Activated CD4-positive, alpha-beta memory T cell treated with anti-CD3 and anti-CD28 coated beads for 36 hours (primary cell): ENCODE data around the gene DHX58. TPM values are rescaled to one million over a fixed set of nuclear protein-coding genes. Genes with fewer than 3 reads are reported as not detected.
A peak's percentile ranks its signal among the peaks of the same experiment; 100 is the strongest.

Source experiments
- CTCF ChIA-PET: fragments of 350-600 bp; sonication (Branson Sonifier 250); formaldehyde crosslinking; loops from one replicate; lab custom pipeline; 2021; ENCODE audit warnings: antibody characterized with exemption, inconsistent platforms; lab: Charles Lee
- POLR2A ChIA-PET: fragments of 350-600 bp; sonication (Branson Sonifier 250); formaldehyde crosslinking; loops from one replicate; lab custom pipeline; 2021; ENCODE audit warnings: antibody characterized with exemption; lab: Charles Lee
- DNase-seq: peaks from one replicate; pipeline ENCODE4 v3.0.0-alpha.2; 2020
- H3K27ac Mint-ChIP-seq: one replicate; pipeline ENCODE4 v1.8.0; 2021; ENCODE audit warnings: mixed read lengths
- H3K27me3 Mint-ChIP-seq: one replicate; pipeline ENCODE4 v1.8.0; 2021; ENCODE audit warnings: mixed read lengths
- H3K36me3 Mint-ChIP-seq: one replicate; pipeline ENCODE4 v1.8.0; 2021; ENCODE audit warnings: mixed read lengths
- H3K4me1 Mint-ChIP-seq: one replicate; pipeline ENCODE4 v1.8.0; 2021; ENCODE audit warnings: low read depth, mixed read lengths
- H3K4me3 Mint-ChIP-seq: one replicate; pipeline ENCODE4 v1.8.0; 2021; ENCODE audit warnings: mild to moderate bottlenecking, mixed read lengths
- H3K9me3 Mint-ChIP-seq: one replicate; pipeline ENCODE4 v1.8.0; 2021; ENCODE audit warnings: mixed read lengths
- intact Hi-C: fragments of 100-400 bp; cut with micrococcal nuclease; formaldehyde crosslinking; loops from one replicate; pipeline ENCODE4 v1.15.1; 2023
- total RNA-seq, 2 experiments: library from RNA; stranded (reverse); gene quantifications; one replicate each; pipeline ENCODE4 v1.2.3, GENCODE V29; 2021

The DHX58 gene
- total RNA-seq, 2 experiments from 2014 or later: 38.1 to 38.4 TPM

GRCh38 chr17:42109086-42109485, 3.4 kb downstream of the DHX58 start:
- peaks cover 2% of the 10 kb centered on the region for H3K36me3 Mint-ChIP-seq
- CTCF ChIA-PET: interaction anchor here (0.7 to 15.6 kb wide), 3 partner anchors 53 to 1577 kb away, joined by 3 to 211 read pairs (median 4); partner anchors contain the start of genes DNAJC7 and NKIRAS2
- peaks cover 24% of the 10 kb centered on the region for H3K4me1 Mint-ChIP-seq
- POLR2A ChIA-PET: interaction anchor here (1.4 kb wide), 1 partner anchor 10 kb away, joined by 3 read pairs; no protein-coding TSS in a partner anchor
- DNase-seq: no peak
- H3K27me3 Mint-ChIP-seq: no peaks in the 10 kb centered on the region
- intact Hi-C loops: loop anchor here (5.0 kb wide), 1 partner anchor 142 kb away; the partner anchor contains the start of gene CNP
- no peak overlapping the region for H3K4me3 Mint-ChIP-seq
- H3K9me3 Mint-ChIP-seq: no peaks in the 10 kb centered on the region
- H3K27ac Mint-ChIP-seq: no peak overlapping the region

GRCh38 chr17:42107597-42108576, 4.6 kb downstream of the DHX58 start:
- Mint-ChIP-seq H3K9me3 (no peaks in the 10 kb centered on the region), H3K4me3 (peak overlapping the region; percentile 60), H3K27me3 (no peaks in the 10 kb centered on the region), H3K4me1 (peaks cover 23% of the 10 kb centered on the region), H3K27ac (no peak overlapping the region), H3K36me3 (peaks cover 2% of the 10 kb centered on the region)
- CTCF ChIA-PET: interaction anchor here (1.0 to 15.6 kb wide), 5 partner anchors 10 to 1576 kb away, joined by 3 to 211 read pairs (median 4); partner anchors contain the start of genes DNAJC7 and NKIRAS2
- POLR2A ChIA-PET: interaction anchor here (0.5 kb wide), 2 partner anchors 84 to 392 kb away, joined by 4 read pairs; no protein-coding TSS in a partner anchor
- peak; percentile 96 for DNase-seq
- intact Hi-C loops: loop anchor here (5.0 kb wide), 1 partner anchor 141 kb away; the partner anchor contains the start of gene CNP

DNA sequence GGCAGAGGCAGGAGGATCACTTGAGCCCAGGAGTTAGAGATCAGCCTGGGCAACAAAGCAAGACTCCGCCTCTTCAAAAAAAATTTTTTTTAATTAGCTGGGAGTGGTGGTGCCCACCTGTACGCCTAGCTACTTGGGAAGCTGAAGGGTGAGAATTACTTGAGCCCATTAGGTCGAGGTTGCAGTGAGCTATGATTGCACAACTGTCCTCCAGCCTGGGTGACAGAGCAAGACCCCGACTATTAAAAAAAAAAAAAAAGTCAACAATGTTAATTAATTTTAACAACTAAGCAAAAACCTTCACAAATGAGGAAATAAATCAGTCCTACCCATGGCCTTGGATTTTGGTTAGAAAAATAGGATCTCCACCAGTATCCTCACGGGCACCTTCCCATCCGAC, 5.4 kb downstream of the DHX58 start:
- Mint-ChIP-seq H3K4me3 (peak overlapping the region; percentile 60), H3K27ac (no peak overlapping the region), H3K4me1 (peaks cover 19% of the 10 kb centered on the region), H3K27me3 (no peaks in the 10 kb centered on the region), H3K36me3 (peaks cover 2% of the 10 kb centered on the region), H3K9me3 (no peaks in the 10 kb centered on the region)
- ChIA-PET CTCF (interaction anchor here (0.7 to 15.6 kb wide), 5 partner anchors 11 to 86 kb away, joined by 3 to 211 read pairs (median 4); partner anchors contain the start of genes DNAJC7 and NKIRAS2), POLR2A (interaction anchor here (0.6 kb wide), 1 partner anchor 180 kb away, joined by 3 read pairs; no protein-coding TSS in a partner anchor)
- intact Hi-C loops: loop anchor here (5.0 kb wide), 1 partner anchor 140 kb away; the partner anchor contains the start of gene CNP
- no peak for DNase-seq

GRCh38 chr17:42106009-42106408, 6.5 kb downstream of the DHX58 start:
- no peak for DNase-seq
- no peak overlapping the region for H3K27ac Mint-ChIP-seq
- no peaks in the 10 kb centered on the region for H3K9me3 Mint-ChIP-seq
- H3K27me3 Mint-ChIP-seq: no peaks in the 10 kb centered on the region
- H3K36me3 Mint-ChIP-seq: peaks cover 2% of the 10 kb centered on the region
- H3K4me1 Mint-ChIP-seq: peaks cover 11% of the 10 kb centered on the region
- intact Hi-C loops: loop anchor here (5.0 kb wide), 1 partner anchor 139 kb away; the partner anchor contains the start of gene CNP
- ChIA-PET CTCF (interaction anchor here (0.9 to 1.0 kb wide), 2 partner anchors 35 to 92 kb away, joined by 3 read pairs; no protein-coding TSS in a partner anchor), POLR2A (no interaction called here)
- no peak overlapping the region for H3K4me3 Mint-ChIP-seq

GRCh38 chr17:42104264-42104663, 8.2 kb downstream of the DHX58 start:
- H3K4me3 Mint-ChIP-seq: no peak overlapping the region
- H3K9me3 Mint-ChIP-seq: no peaks in the 10 kb centered on the region
- POLR2A ChIA-PET: interaction anchor here (1.3 kb wide), 1 partner anchor 8 kb away, joined by 3 read pairs; the partner anchor contains the start of gene DHX58
- DNase-seq: no peak
- no peak overlapping the region for H3K27ac Mint-ChIP-seq
- peaks cover 3% of the 10 kb centered on the region for H3K4me1 Mint-ChIP-seq
- H3K36me3 Mint-ChIP-seq: peaks cover 2% of the 10 kb centered on the region
- intact Hi-C loops: no loop called here
- CTCF ChIA-PET: interaction anchor here (0.6 to 7.4 kb wide), 7 partner anchors 12 to 141 kb away, joined by 3 to 70 read pairs (median 5); partner anchors contain the start of gene NKIRAS2
- no peaks in the 10 kb centered on the region for H3K27me3 Mint-ChIP-seq

GRCh38 chr17:42103221-42103954, 9.1 kb downstream of the DHX58 start:
- Mint-ChIP-seq H3K27me3 (no peaks in the 10 kb centered on the region), H3K4me1 (peaks cover 3% of the 10 kb centered on the region), H3K27ac (no peak overlapping the region), H3K4me3 (no peak overlapping the region), H3K36me3 (peaks cover 1% of the 10 kb centered on the region), H3K9me3 (no peaks in the 10 kb centered on the region)
- POLR2A ChIA-PET: interaction anchor here (1.3 kb wide), 1 partner anchor 9 kb away, joined by 3 read pairs; the partner anchor contains the start of gene DHX58
- intact Hi-C loops: no loop called here
- CTCF ChIA-PET: interaction anchor here (0.7 to 7.4 kb wide), 7 partner anchors 13 to 140 kb away, joined by 3 to 70 read pairs (median 4); partner anchors contain the start of gene NKIRAS2
- DNase-seq: no peak

- ChIA-PET POLR2A (interaction anchor here (1.0 kb wide), 1 partner anchor 136 kb away, joined by 3 read pairs; no protein-coding TSS in a partner anchor), CTCF (interaction anchor here (0.6 to 7.4 kb wide), 18 partner anchors 10 to 183 kb away, joined by 3 to 70 read pairs (median 4); partner anchors contain the start of genes ACLY, CNP, DHX58 and NKIRAS2)
- intact Hi-C loops: loop anchor here (1.0 kb wide), 2 partner anchors 34 to 76 kb away; no protein-coding TSS in a partner anchor
- Mint-ChIP-seq H3K4me3 (no peak overlapping the region), H3K9me3 (no peaks in the 10 kb centered on the region), H3K27ac (no peak overlapping the region), H3K36me3 (no peaks in the 10 kb centered on the region), H3K27me3 (peaks cover 13% of the 10 kb centered on the region), H3K4me1 (peaks cover 8% of the 10 kb centered on the region)
- DNase-seq: peak; percentile 84
Measured at GRCh38 chr17:42101513-42102292, 10.8 kb downstream of the DHX58 start.

DNA sequence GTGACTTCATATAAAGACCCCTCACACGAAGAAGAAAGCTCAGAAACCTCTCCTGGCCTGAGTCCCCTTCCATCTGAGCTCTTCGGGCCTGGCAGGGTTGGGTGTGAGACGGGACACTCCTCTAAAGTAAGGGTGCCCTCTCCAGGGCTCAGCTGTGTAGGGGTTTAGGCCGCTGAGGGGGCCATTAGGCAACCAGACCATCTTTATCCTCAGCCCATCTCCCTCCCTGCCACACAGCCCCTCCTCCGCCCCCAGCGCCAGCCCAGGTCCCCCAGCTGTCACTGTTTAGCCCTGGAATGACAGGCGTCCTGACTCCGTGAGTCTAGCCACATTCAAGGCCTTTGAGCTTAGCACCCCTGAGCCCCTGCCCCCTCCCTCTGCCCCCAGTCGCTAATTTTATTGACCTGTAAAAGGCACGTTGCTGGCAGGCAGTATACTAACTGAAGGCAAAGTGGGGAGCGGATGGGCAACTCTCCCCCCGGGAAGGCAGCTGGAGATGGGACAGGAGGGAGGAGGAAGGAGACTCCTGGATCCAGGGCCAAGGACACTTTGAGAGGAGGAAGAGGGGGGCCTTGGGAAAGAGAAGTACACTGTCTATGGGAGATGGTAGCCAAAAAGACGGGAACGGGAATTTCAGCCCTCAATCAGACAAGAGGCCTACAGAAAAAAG, 13.6 kb downstream of the DHX58 start:
- intact Hi-C loops: no loop called here

DNA sequence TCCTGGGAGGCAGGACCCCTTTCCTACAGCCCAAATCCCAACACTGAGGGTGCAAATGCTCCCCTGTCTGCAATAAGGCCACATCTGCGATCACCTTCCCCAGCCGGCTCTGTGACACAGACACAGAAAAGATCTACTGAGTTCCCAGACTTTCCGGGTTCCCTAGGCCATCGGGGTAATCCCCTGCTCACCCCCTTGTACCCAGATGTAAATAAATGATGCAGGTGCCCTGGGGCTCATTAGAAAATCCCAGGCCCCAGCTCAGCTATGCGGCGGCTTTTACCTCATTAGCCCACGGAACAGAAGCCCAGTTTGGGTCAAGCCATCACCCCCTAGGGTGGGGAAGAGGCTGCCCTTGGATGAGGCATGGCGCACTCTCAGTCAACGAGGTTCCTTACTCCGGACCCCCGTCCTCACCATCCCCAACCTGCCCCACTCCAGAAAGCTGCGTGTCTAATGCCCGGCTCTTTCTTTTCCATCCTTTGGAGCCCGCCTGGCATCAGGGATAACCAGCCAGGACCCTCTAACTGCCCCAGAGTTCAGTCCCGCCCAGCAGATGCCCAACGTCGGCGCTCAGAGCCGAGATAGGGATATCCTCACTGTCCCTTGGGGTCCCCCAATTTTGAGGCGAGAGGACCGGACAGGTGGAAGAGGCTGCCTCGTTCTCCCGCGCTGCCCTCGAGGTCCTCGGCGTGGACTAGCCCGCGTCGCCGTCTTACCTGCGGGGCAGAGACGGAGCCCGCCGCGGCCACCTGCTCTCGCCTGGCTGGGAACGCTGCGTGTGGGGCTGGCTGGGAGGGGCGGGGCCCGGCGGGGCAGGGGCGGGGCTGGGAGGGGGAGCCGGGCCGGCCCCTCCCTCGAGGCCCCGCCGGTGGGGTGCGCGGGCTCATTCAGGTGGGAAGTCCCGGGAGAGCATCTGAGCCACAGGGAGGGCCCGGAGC, 14.6 kb downstream of the DHX58 start, which contains the start of gene ZNF385C:
ZNF385C (minus strand) TSS at position 783 of the 941 bp plus-strand sequence. CDS start 35,417 bp downstream, outside the sequence.
- POLR2A ChIA-PET: interaction anchor here (0.7 to 1.3 kb wide), 3 partner anchors 14 to 72 kb away, joined by 3 to 4 read pairs (median 3); no protein-coding TSS in a partner anchor
- DNase-seq: peak; percentile 51

More for the DNA sequence above, 13.6 kb downstream of the DHX58 start:
- Mint-ChIP-seq H3K9me3 (no peaks in the 10 kb centered on the region), H3K4me3 (no peak overlapping the region), H3K36me3 (no peaks in the 10 kb centered on the region), H3K27ac (no peak overlapping the region), H3K27me3 (peaks cover 16% of the 10 kb centered on the region), H3K4me1 (peaks cover 8% of the 10 kb centered on the region)
- ChIA-PET CTCF (interaction anchor here (0.5 to 7.4 kb wide), 4 partner anchors 33 to 924 kb away, joined by 4 to 70 read pairs (median 26); partner anchors contain the start of genes BECN1 and VAT1), POLR2A (interaction anchor here (0.7 to 1.3 kb wide), 3 partner anchors 13 to 73 kb away, joined by 3 to 4 read pairs (median 3); no protein-coding TSS in a partner anchor)
- no peak for DNase-seq

More for the DNA sequence above, 14.6 kb downstream of the DHX58 start, which contains the start of gene ZNF385C:
- no peak within 1 kb of the TSS for H3K4me3 Mint-ChIP-seq
- H3K4me1 Mint-ChIP-seq: peaks cover 8% of the 10 kb centered on the region
- CTCF ChIA-PET: interaction anchor here (0.5 to 7.4 kb wide), 7 partner anchors 12 to 726 kb away, joined by 3 to 49 read pairs (median 3); partner anchors contain the start of gene BECN1
- H3K27ac Mint-ChIP-seq: no peak within 1 kb of the TSS
- H3K9me3 Mint-ChIP-seq: no peaks in the 10 kb centered on the region
- no peaks in the 10 kb centered on the region for H3K36me3 Mint-ChIP-seq
- H3K27me3 Mint-ChIP-seq: peaks cover 16% of the 10 kb centered on the region
- intact Hi-C loops: no loop called here
